ENCODE data around the gene CCND1. TPM values are rescaled to one million over a fixed set of nuclear protein-coding genes. Genes with fewer than 3 reads are reported as not detected.

Gene CCND1
- total and polyA plus RNA-seq, 8 donors, result 24.6 to 126 (median 89.0) TPM

- Histone ChIP-seq H3K36me3 (peaks cover 0 to 14% (median 0%) of the 10 kb centered on the region in 3 donors), H3K4me1 (no peaks in the 10 kb centered on the region), H3K27ac (no peak overlapping the region), H3K4me3 (no peak overlapping the region), H3K9me3 (no peaks in the 10 kb centered on the region), H3K27me3 (no peaks in the 10 kb centered on the region)
- no peak for FAIRE-seq
- no peak for ATAC-seq
- DNase-seq, result peak in 1 of 6 donors; percentile 42
- no peak for TF ChIP-seq CTCF (IDR thresholded peaks at IDR 0.05)
- WGBS, 2 donors, result 92 to 96% methylated on average over 14 to 17 of the region's 17 CpGs
- intact Hi-C loops (cut with DNase I), result no loop called here
Measured at GRCh38 chr11:69664103-69664775, 23.3 kb downstream of the CCND1 start.

GRCh38 chr11:69664901-69665300, 23.9 kb downstream of the CCND1 start:
- no peaks in the 10 kb centered on the region for H3K27me3 ChIP-seq
- ATAC-seq, result no peak
- no peaks in the 10 kb centered on the region for H3K9me3 ChIP-seq
- no peak overlapping the region for H3K4me3 ChIP-seq
- 89 to 92% methylated on average over 8 of the region's 8 CpGs for WGBS, 2 donors
- H3K4me1 ChIP-seq, result no peaks in the 10 kb centered on the region
- DNase-seq, result peak in 1 of 6 donors; percentile 25
- no peak overlapping the region for H3K27ac ChIP-seq
- peaks cover 0 to 14% (median 0%) of the 10 kb centered on the region in 3 donors for H3K36me3 ChIP-seq
- FAIRE-seq, result no peak
- no peak for TF ChIP-seq CTCF (IDR thresholded peaks at IDR 0.05)
- intact Hi-C loops (cut with DNase I), result no loop called here

GRCh38 chr11:69665669-69666068, 24.7 kb downstream of the CCND1 start:
- Histone ChIP-seq H3K4me3 (no peak overlapping the region), H3K4me1 (no peaks in the 10 kb centered on the region), H3K27me3 (no peaks in the 10 kb centered on the region), H3K9me3 (no peaks in the 10 kb centered on the region), H3K36me3 (peaks cover 0 to 14% (median 0%) of the 10 kb centered on the region in 3 donors), H3K27ac (no peak overlapping the region)
- intact Hi-C loops (cut with DNase I), result no loop called here
- FAIRE-seq (no peak), ATAC-seq (no peak), DNase-seq (peak in 1 of 6 donors; percentile 16)
- no peak for TF ChIP-seq CTCF (IDR thresholded peaks at IDR 0.05)
- 93 to 94% methylated on average over 11 of the region's 11 CpGs for WGBS, 2 donors

GRCh38 chr11:69666261-69666660, 25.3 kb downstream of the CCND1 start:
- DNase-seq (peak in 1 of 6 donors; percentile 20), ATAC-seq (no peak), FAIRE-seq (no peak)
- no peaks in the 10 kb centered on the region for H3K9me3 ChIP-seq
- TF ChIP-seq CTCF (IDR thresholded peaks at IDR 0.05), result no peak
- intact Hi-C loops (cut with DNase I), result no loop called here
- H3K4me3 ChIP-seq, result no peak overlapping the region
- H3K4me1 ChIP-seq, result no peaks in the 10 kb centered on the region
- no peaks in the 10 kb centered on the region for H3K27me3 ChIP-seq
- peaks cover 0 to 17% (median 0%) of the 10 kb centered on the region in 3 donors for H3K36me3 ChIP-seq
- no peak overlapping the region for H3K27ac ChIP-seq
- WGBS, 2 donors, result 89 to 92% methylated on average over 14 of the region's 14 CpGs
